CD4-positive, alpha-beta T cell treated with Interleukin-10 for 1 hour (primary cell): Measurements from ENCODE around the gene TIAM1.

ENCODE experiments used
- DNase-seq: peaks from one replicate; pipeline ENCODE4 v3.0.0-alpha.2; 2020

Gene TIAM1

GRCh38 chr21:31343680-31344480, at the start of gene TIAM1:
TSS of gene TIAM1 (minus strand) at chr21:31344261. CDS start at chr21:31266972, 77,289 bp downstream.
- DNase-seq: no peak

DNA sequence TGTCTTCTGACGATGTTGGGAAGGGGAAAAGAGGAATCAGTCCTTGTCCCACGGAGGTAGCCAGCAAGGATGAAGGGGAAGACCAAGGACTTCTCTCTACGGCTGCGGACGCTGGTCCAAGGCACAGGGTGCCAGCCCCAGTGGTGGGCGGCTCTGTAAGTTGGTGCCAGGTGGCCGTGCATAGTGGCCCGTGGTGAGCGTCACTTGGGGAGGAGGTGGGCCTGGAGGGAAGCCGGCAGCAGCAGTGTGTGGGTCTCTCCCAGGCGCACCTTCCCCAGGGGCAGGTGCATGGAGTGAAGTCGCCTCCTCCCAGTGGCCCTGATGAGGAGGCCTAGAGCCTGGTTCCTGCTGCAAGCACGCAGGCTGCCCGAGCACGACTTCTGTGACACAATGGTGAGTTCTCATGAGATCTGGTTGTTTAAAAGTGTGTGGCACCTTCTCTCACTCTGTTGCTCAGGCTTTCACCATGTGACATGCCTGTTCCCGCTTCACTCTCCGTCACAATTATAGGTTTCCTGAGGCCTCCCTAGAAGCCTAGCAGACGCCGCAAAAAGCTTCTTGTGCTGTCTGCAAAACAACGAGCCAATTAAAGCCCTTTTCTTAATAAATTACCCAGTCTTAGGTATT, 43.6 kb upstream of the TIAM1 start:
- no peak for DNase-seq

GRCh38 chr21:31386006-31386405, 41.9 kb upstream of the TIAM1 start:
- DNase-seq: no peak

DNA sequence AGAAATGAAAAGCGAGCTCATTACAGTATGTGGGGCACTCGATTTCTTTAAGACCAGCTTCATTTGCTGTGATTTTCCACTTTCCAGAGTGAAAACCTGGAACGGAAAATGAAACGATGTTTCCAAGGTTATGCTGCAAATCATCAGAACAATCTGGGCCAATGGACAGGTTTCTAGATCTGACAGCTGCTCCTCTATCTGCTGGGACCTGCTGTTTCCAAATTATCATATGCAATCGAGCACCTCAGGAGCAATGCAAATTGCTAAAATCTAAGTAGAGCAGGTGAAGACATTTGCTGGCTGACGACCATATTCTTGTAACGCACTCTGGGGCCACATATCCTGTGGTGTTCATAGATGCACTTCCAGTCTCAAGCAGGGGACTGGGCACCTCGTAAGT, 39.7 kb upstream of the TIAM1 start:
- DNase-seq: no peak

DNA sequence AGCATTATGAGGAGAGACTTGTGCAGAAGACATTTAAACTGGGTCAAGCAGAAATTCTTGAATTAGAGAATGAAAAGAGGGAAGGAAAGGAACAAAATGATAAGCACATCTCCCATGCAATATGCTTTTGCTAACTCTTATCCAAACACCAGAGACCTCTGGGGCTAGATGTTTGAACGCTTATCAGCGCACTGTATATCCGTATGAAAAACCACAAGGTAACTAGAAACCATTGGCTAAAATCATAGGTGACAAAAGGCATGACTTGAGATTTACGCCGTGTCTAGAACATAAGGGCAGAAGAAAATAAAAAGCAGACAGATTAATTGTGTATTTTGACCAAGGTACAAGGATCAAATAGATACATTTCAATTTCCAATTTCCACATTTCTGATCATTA, 38.0 kb upstream of the TIAM1 start:
- DNase-seq: no peak

GRCh38 chr21:31376301-31376700, 32.2 kb upstream of the TIAM1 start:
- no peak for DNase-seq

- no peak for DNase-seq
These were observed 30.3 kb upstream of the TIAM1 start for GRCh38 chr21:31374395-31374794.

DNA sequence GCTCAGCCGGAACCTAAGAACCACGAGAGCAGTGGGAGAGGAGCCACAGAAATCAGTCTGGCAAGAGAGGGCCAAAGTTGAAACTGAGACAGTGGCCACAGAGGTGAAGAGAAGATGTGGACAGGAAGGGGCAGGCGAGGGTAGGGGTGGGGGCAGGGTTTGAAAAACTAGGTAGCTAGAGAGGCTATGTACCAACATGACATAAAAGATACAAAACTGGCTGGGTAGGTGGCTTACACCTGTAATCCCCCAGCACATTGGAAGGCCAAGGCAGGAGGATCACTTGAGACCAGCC, 28.4 kb upstream of the TIAM1 start:
- DNase-seq: no peak

DNA sequence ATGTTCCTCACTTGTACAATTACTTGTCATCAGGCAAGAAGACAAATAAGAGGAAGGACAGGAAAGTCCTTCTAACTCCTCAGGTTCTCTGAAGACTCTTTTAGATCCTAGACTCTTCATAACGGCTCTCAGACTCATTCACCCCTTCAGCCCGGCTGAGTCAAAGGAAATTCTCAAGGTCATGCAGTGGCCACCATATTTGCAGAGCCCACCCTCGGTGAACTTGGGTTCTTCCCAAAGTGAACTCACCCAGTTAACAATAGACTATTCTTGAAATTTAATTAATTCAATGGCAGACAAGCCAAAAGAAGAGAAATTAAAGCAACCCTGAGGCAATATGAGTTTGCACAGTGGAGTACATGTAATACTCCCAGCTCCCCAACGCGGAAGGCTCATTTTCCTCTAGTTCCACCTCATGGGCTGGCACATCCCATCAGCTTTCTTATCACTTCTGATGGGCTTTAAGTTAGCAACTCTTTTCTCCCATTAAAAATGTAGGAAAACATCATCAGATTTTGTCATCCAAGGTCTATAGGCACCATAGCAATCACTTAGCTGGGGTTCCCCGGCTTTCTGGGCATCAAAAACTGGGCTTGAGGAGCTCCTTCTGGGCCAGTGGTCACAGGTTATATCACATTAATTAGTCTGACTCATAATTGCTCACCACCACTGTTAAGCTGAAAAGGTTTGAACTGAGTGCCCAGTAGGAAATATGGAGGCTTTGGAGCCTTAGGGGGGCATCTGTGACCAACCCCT, 27.8 kb upstream of the TIAM1 start:
- DNase-seq: no peak

DNA sequence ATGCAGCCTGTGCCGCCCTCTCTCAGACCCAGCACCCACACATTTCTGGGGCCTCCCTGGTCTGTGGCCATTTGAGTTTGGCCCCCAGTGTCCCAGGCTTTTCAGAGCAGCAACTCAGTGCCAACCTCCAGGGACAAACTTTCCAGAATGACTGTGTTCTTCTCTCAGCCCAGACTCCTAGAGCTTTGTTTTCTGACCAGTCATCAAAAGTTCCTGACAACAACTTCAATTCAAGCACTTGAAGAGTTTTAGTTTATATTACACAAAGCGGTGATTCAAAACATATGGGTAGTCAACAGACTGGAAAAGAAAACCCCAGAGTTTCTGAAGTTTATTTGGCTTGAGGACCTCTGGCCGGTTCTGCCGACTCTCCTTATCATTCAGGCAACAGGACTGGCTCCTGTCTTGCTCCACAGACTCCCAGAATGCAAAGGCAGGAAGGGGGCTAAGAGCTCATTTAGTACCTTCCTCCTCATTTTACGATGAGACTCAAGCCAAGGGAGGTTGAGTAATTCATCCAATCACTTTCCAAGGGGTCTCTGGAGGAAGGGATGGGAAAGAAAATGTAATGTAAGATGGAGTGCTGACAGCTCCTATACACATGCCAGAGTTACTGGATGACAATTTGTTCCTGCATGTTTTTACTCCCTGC, 27.0 kb upstream of the TIAM1 start:
- no peak for DNase-seq

GRCh38 chr21:31370281-31370892, 26.3 kb upstream of the TIAM1 start:
- DNase-seq: no peak

DNA sequence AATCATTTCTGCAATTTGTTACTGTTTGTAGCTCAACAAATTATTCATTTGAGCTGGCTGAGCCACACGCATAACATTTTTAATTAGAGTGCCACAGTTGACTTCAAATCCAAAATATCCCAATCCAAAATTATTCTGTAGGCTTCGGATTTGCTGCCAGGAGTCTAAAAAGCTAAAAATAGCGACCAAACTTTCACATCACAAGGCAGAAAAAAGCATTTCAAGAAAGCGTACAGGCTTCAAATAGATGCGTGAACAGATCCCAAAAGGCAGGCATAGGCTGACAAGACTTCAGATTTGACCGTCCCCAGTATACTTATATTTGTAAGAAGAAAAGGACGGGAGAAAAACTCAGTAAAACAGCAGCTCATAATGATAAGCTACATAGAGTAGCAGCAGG, 24.3 kb upstream of the TIAM1 start:
- DNase-seq: no peak

DNA sequence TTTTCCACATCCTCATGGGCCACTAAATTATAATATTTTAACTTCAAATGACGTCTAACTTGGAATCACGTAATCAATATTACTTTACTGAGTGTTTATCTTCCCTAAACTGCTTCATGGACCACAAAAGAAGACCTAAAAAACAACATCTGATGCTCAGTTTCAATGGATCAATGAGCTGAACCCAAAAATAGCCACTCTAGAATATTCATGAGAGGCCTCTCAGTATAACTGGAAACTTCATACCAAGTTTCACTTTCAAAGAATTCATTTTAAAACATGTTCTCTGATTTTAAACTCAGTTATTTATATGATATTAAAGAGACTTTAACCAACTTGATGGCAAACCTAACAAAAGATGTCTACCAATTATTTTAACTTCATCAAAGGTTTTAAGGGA, 23.7 kb upstream of the TIAM1 start:
- no peak for DNase-seq

DNA sequence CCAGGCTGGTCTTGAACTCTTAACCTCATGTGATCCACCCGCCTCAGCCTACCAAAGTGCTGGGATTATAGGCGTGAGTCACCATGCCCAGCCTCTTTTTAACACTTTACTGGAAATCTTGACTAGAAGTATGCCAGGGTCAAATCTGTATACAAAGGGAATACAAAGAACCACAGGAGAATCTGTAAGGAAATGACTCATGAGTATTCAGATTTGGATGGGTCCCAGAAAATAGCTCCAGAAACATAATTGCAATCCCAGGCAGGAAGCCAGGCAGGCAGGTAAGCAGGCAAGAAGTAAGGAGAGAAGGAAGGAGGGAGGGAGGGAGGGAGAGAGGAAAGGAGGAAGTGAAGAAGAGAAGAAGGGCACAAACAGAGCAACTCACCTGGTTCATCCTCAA, 22.8 kb upstream of the TIAM1 start:
- no peak for DNase-seq

- no peak for DNase-seq
These were observed 20.3 kb upstream of the TIAM1 start for GRCh38 chr21:31364253-31364945.

DNA sequence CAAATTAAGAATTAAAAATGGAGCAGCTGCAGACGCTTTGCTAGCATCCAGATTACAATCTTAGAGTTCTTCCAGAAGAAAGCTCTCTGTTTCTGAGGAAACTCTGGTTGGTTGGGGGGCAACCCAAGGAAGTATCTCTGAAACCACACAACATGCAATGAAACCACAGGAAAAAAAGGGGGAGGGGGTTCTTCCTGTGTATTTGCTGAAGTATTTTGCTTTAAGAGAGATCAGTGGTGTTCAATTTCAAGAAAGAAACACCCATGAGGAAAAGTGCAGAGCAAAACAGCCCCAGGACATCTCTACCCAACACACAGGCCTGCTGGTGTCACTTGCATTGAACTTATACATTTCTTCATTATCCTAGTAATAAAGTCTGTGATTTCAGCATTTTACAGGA, 19.7 kb upstream of the TIAM1 start:
- DNase-seq: peak; percentile 38

DNA sequence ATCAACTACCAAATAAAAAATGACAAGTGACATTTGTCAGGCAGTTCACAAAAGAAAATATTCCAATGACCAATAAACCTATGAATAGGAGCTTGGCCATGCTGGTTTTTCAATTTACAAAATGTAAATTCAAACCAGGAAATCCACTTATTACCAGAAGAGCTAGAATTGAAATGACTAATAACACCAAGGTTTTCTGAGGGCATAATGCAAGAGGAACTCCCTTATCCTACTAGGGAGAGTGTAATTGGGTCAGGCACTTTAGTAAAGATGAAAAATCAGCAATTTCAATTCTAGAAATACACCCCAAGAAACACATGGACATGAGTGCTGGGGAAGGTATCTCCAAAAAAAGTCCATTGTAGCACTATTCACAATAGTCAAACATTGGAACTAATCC, 16.7 kb upstream of the TIAM1 start:
- DNase-seq: no peak

GRCh38 chr21:31358158-31358557, 14.1 kb upstream of the TIAM1 start:
- no peak for DNase-seq

- no peak for DNase-seq
These were observed 12.4 kb upstream of the TIAM1 start for GRCh38 chr21:31356440-31356839.

GRCh38 chr21:31354604-31355443, 10.8 kb upstream of the TIAM1 start:
- DNase-seq: peak; percentile 85

- no peak for DNase-seq
These were observed 10.1 kb upstream of the TIAM1 start for GRCh38 chr21:31354122-31354521.

DNA sequence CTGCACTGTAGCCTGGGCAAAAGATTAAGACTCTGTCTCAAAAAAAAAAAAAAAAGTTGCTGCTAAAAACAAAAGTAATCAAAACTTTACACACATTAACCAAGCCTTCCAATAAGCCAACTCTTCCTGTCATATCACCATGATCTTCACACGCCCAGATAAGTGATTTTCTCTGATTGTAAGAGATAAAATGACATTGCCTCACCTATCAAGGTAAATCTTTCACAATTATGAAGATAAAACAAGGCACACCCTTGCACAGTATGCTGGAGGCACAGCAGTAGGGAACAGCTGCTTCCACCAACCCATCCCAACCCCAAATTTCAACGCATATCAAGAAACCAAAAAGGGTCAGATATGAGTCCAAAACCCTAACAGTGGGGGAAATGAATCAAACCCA, 8.8 kb upstream of the TIAM1 start:
- peak; percentile 44 for DNase-seq
